CD4-positive, alpha-beta T cell (primary cell): Measurements from ENCODE around the gene HSDL1. TPM values are rescaled to one million over a fixed set of nuclear protein-coding genes. Genes with fewer than 3 reads are reported as not detected.

Experiments
- ATAC-seq: fragments of 200-7000 bp; cut with Tn5 transposase; one replicate; pipeline ENCODE4 v1.10.0; 2022; ENCODE audit warnings: mild to moderate bottlenecking; ENCODE audit not compliant: poor library complexity
- CTCF ChIA-PET: fragments of 350-600 bp; sonication (Branson Sonifier 250); formaldehyde crosslinking; loops from one replicate; lab custom pipeline; 2021; ENCODE audit warnings: antibody characterized with exemption, inconsistent platforms; lab: Charles Lee
- POLR2A ChIA-PET: fragments of 350-600 bp; sonication (Branson Sonifier 250); formaldehyde crosslinking; loops from one replicate; lab custom pipeline; 2021; ENCODE audit warnings: antibody characterized with exemption, inconsistent platforms; lab: Charles Lee
- DNase-seq, 14 experiments: peaks; one replicate each; pipeline ENCODE4 v3.0.0-alpha.2; 2013 to 2020; ENCODE audit warnings: mixed read lengths in 2 of 14
- H3K27ac ChIP-seq, 2 donors: one replicate each; pipeline versions ENCODE4 v1.5.1 to v1.7.0; 2013; ENCODE audit warnings: low read length in 2 of 2, low read depth in 1 of 2, mild to moderate bottlenecking in 1 of 2
- H3K27me3 ChIP-seq, 2 experiments: 1 replicate in 1 of 2; 2 replicates in 1 of 2; pipeline versions ENCODE4 v1.6.1 to v1.7.0; 2013; ENCODE audit warnings: low read length in 2 of 2, control low read depth in 1 of 2, mild to moderate bottlenecking in 1 of 2, moderate library complexity in 1 of 2; ENCODE audit not compliant: insufficient read depth in 2 of 2, control insufficient read depth in 1 of 2
- H3K36me3 ChIP-seq: one replicate; pipeline ENCODE4 v1.6.1; 2013; ENCODE audit warnings: low read length, control low read depth; ENCODE audit not compliant: insufficient read depth
- H3K4me1 ChIP-seq: one replicate; pipeline ENCODE4 v1.6.1; 2013; ENCODE audit warnings: low read length, control low read depth; ENCODE audit not compliant: insufficient read depth
- H3K4me3 ChIP-seq: one replicate; pipeline ENCODE4 v1.5.1; 2013; ENCODE audit warnings: mild to moderate bottlenecking, low read length, moderate library complexity
- H3K9me3 ChIP-seq, 2 experiments: 1 replicate in 1 of 2; 2 replicates in 1 of 2; pipeline versions ENCODE4 v1.6.1 to v1.7.0; 2013; ENCODE audit warnings: low read length in 2 of 2, mild to moderate bottlenecking in 2 of 2, control low read depth in 1 of 2, moderate library complexity in 1 of 2; ENCODE audit not compliant: control insufficient read depth in 1 of 2, insufficient read depth in 1 of 2
- H3K27ac Mint-ChIP-seq: one replicate; pipeline ENCODE4 v1.8.0; 2020; ENCODE audit warnings: mixed read lengths
- H3K27me3 Mint-ChIP-seq: one replicate; pipeline ENCODE4 v1.8.0; 2021; ENCODE audit warnings: mixed read lengths
- H3K36me3 Mint-ChIP-seq: one replicate; pipeline ENCODE4 v1.8.0; 2021; ENCODE audit warnings: low read depth, mixed read lengths
- H3K4me1 Mint-ChIP-seq: one replicate; pipeline ENCODE4 v1.8.0; 2021; ENCODE audit warnings: low read depth, mixed read lengths
- H3K4me3 Mint-ChIP-seq: one replicate; pipeline ENCODE4 v1.8.0; 2020; ENCODE audit warnings: mild to moderate bottlenecking, mixed read lengths
- H3K9me3 Mint-ChIP-seq: one replicate; pipeline ENCODE4 v1.8.0; 2020; ENCODE audit warnings: mixed read lengths
- CTCF ChIP-seq: fragments of 200-600 bp; IDR thresholded peaks from one replicate; pipeline ENCODE4 v1.8.0; 2022; ENCODE audit warnings: antibody characterized with exemption, mild to moderate bottlenecking
- intact Hi-C, 2 experiments: fragments of 100-400 bp; cut with DNase I in 1 of 2; cut with micrococcal nuclease in 1 of 2; formaldehyde crosslinking; loops; one replicate each; pipeline versions ENCODE4 v1.15.1 to v1.9.0; 2023 to 2025; cut with DNase I, micrococcal nuclease
- total RNA-seq, 174 experiments: library from RNA in 2 of 174; stranded (reverse) in 2 of 174; gene quantifications; one replicate each; pipeline ENCODE4 v1.2.3 and lab custom pipeline; 2021 to 2026

HSDL1 gene
- total RNA-seq, 2 experiments from 2014 or later = 9.4 to 12.1 TPM

DNA sequence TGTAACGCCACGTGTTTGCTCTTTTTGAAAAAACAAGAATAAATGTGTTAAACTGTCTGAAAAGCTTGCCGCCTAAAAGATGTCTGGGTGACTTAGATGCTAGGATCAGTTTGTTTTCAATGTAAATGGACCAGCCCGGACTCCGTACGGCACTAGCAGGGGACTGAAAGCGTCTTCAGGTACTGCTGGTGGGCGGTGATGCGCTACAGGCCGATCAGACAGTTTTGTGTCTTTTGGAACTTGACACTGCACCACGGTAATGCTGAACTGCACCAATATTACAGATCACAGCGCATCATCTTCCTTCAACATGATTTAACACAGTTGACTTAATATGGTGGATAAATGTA, 27.5 kb downstream of the HSDL1 start:
- ChIA-PET CTCF (interaction anchor here (0.5 to 5.4 kb wide), 8 partner anchors 24 to 853 kb away, joined by 3 to 44 read pairs (median 10); partner anchors contain the start of genes DNAAF1, HSDL1 and TAF1C), POLR2A (interaction anchor here (0.8 to 3.2 kb wide), 13 partner anchors 12 to 910 kb away, joined by 3 to 38 read pairs (median 7); partner anchors contain the start of genes DNAAF1, HSDL1, KIAA0513 and KLHL36)
- Histone ChIP-seq H3K27ac (peak overlapping the region; percentile 74 to 84), H3K36me3 (no peaks in the 10 kb centered on the region), H3K27me3 (no peaks in the 10 kb centered on the region), H3K4me3 (peak overlapping the region; percentile 91), H3K9me3 (no peaks in the 10 kb centered on the region), H3K4me1 (peaks cover 33% of the 10 kb centered on the region)
- Mint-ChIP-seq H3K9me3 (no peaks in the 10 kb centered on the region), H3K4me1 (peaks cover 34% of the 10 kb centered on the region), H3K36me3 (peaks cover 14% of the 10 kb centered on the region), H3K27ac (peak overlapping the region; percentile 98), H3K27me3 (no peaks in the 10 kb centered on the region), H3K4me3 (peak overlapping the region; percentile 96)
- DNase-seq (peak in 8 of 14 experiments; percentile 7 to 63 (median 21)), ATAC-seq (no peak)
- TF ChIP-seq CTCF = no peak
- intact Hi-C loops = loop anchor here (1.0 to 10.0 kb wide), 6 partner anchors 27 to 897 kb away; partner anchors contain the start of genes TAF1C (in 2 of the 2), DNAAF1 (in 1 of the 2), HSDL1 (in 1 of the 2) and ZDHHC7 (in 1 of the 2)

DNA sequence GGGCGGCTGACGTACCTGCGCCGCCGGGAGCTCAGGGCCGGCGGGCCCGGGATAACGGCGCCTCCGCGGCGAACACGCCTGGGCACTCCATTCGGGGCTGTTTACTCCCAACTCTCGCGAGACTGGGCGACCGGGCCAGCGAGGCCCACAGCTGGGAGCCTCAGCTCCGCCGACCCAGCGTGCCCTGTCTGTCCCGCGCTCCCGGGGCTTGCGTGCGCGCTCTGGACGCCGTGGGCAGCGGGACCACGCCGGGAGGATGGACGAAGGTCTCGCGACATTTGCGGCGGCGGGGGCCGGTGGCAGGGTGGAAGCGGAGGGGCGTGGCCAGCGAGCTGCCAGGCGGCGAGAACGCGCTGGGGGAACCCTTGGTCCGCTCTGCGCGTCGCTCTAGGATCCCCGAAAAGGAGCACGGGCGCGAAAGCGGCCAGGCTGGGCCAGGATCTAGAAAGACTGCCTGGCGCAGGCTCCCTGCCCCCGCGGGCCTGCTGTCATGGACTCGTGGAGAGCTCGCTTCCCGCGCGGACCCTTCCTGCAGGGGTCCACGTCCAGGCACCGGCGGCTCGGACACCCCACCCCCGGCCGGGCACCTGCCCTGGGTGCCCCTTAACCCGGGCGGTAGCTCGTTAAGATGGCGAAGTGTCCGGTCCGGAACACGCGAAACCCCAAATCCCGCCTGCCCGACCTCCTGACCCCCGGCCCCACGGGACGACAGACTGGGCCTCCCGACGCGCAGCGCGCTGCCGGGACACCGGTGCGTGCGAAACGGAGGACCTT, 28.1 kb downstream of the HSDL1 start, which contains the start of gene MBTPS1:
MBTPS1 (minus strand) TSS at position 223 of the 774 bp plus-strand sequence. CDS start 15,159 bp downstream, outside the sequence.
- ChIA-PET CTCF (interaction anchor here (0.5 to 5.4 kb wide), 12 partner anchors 24 to 854 kb away, joined by 3 to 44 read pairs (median 4); partner anchors contain the start of genes DNAAF1, HSDL1 and TAF1C), POLR2A (interaction anchor here (0.8 to 3.2 kb wide), 16 partner anchors 11 to 911 kb away, joined by 3 to 38 read pairs (median 4); partner anchors contain the start of genes DNAAF1, HSDL1, KIAA0513 and KLHL36)
- ATAC-seq (peak; percentile 84), DNase-seq (peak; percentile 94 to 99 (median 98))
- Histone ChIP-seq H3K36me3 (no peaks in the 10 kb centered on the region), H3K9me3 (no peaks in the 10 kb centered on the region), H3K4me3 (peak within 1 kb of the TSS; percentile 91), H3K4me1 (peaks cover 37% of the 10 kb centered on the region), H3K27me3 (no peaks in the 10 kb centered on the region), H3K27ac (peak within 1 kb of the TSS; percentile 84 to 85)
- no peaks in the 10 kb centered on the region for H3K9me3 Mint-ChIP-seq
- peak within 1 kb of the TSS; percentile 96 for H3K4me3 Mint-ChIP-seq
- peaks cover 13% of the 10 kb centered on the region for H3K36me3 Mint-ChIP-seq
- H3K4me1 Mint-ChIP-seq = peaks cover 34% of the 10 kb centered on the region
- H3K27me3 Mint-ChIP-seq = no peaks in the 10 kb centered on the region
- intact Hi-C loops = loop anchor here (1.0 to 10.0 kb wide), 6 partner anchors 27 to 898 kb away; partner anchors contain the start of genes TAF1C (in 2 of the 2), DNAAF1 (in 1 of the 2), HSDL1 (in 1 of the 2) and ZDHHC7 (in 1 of the 2)
- peak; percentile 49 for TF ChIP-seq CTCF
- H3K27ac Mint-ChIP-seq = peak within 1 kb of the TSS; percentile 98
